COLO829 (cell line): ENCODE results near the gene UBXN2A.
A peak's percentile ranks its signal among the peaks of the same experiment; 100 is the strongest.

Experiments used
- DNase-seq: peaks from one replicate; pipeline ENCODE4 v3.0.0; 2012; ENCODE audit warnings: low spot score

UBXN2A gene

DNA sequence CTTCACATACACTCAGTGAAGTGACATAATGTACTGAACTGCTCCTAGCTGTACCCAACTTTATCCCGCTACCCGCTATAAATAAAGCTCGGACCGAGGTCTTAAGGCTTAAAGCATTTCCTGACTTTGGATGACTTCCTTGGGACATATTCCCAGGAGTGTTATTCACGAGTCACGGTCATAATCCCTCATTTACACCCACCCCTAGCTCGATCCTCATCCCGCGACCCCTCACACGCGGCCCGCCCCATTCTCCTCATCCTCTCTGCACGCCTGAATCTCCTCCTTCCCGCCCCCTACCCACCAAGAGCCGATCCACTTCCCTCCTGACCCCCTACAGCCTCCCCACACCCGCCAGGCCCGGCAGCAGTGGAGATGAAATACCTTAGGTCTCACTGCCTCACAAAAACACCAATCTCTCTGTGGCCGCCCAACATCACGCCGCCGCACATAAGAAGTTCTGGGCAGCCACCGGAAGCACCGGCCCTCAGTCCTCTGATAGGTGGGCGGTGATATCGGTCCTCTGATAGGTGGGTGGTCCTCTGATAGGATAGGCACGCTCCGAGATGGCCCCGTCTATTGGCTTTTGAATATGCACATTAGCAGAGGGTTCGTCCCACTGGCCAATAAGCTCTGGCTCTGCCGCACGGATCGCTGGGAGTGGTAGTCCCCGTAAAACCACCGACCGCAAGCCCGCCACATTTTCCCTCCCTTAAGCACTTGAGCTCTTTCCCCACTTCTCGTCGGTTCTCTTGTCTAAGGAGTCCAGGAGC lies 106.9 kb downstream of the UBXN2A start, which contains the start of gene WDCP:
WDCP (minus strand) TSS at position 462 of the 773 bp plus-strand sequence. CDS start 7,897 bp downstream, outside the sequence.
- peak; percentile 88 for DNase-seq

DNA sequence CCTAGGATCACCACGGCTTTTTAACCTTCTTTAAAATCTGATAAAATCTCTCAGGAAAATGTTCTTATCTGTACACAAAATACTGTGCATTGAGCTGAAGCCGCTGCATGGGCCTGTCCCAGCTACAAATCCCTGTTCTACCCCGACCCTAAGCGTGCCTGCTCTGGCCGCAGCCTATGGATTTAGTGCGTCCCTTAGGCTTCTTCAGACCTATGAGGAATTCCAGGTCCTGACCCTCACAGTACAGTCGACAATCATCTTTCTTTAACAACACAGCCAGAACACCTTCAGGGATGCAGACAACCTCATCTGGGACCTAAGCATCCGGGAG lies 107.4 kb downstream of the UBXN2A start:
- no peak for DNase-seq

DNA sequence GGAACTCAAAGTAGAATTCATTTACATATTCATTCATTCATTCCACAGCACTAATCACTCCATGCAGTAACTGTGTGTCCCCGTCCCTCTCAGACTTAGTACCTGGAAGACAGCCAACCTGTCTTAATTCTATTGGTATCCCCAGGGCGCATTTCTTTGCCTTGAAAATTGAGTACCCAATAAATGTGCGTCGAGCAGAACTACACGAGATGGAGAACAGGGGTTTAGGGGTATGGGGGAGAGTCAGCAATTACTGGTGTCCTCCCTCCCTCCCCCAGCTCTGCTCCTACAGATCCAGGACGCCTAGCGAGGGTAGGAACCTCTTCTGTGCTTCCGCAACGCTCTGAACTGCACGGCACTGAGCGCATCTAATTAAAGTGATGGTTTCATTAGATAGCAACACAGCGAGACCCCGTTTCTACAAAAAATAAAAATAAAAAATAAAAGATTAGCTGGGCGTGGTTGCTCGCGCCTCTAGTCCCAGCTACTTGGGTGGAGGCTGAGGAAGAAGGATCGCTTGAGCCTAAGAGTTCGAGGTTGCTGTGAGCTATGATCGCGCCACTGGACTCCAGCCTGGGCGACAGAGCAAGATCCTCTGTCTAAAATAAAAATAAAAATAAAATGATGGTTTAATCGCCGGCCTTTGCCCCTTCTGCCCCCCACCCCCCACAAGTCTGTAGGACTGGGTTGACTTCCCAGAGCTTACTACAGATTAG lies 108.7 kb downstream of the UBXN2A start:
- no peak for DNase-seq

DNA sequence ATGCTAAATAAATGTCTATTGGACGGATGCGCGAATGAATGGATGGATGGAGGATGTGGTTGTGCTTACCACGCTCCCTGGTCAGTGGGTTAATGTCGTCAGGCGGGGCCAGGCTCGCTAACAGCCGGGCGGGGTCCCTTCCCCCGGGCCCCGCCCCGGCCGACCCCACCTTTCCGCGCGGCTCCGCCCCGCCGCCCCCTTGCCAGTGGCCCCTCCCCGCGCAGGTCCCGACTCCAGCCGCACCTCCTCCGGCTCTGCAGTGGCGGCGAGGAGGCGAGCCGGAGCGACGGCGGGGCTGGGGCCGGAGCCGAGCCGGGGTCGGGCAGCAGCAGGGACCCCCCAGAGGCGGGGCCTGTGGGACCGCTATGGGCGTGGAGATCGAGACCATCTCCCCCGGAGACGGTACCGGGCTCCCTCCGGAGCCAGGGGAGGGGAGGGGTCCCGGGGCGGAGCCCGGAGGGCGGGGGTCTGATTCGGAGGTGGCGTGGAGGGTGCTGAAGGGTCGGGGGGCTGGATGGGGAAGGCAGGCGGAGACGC lies 109.3 kb downstream of the UBXN2A start, which contains the start of gene FKBP1B:
FKBP1B (plus strand) TSS at position 257 of the 537 bp plus-strand sequence; CDS start at position 366, 109 bp downstream.
- DNase-seq: peak; percentile 15

DNA sequence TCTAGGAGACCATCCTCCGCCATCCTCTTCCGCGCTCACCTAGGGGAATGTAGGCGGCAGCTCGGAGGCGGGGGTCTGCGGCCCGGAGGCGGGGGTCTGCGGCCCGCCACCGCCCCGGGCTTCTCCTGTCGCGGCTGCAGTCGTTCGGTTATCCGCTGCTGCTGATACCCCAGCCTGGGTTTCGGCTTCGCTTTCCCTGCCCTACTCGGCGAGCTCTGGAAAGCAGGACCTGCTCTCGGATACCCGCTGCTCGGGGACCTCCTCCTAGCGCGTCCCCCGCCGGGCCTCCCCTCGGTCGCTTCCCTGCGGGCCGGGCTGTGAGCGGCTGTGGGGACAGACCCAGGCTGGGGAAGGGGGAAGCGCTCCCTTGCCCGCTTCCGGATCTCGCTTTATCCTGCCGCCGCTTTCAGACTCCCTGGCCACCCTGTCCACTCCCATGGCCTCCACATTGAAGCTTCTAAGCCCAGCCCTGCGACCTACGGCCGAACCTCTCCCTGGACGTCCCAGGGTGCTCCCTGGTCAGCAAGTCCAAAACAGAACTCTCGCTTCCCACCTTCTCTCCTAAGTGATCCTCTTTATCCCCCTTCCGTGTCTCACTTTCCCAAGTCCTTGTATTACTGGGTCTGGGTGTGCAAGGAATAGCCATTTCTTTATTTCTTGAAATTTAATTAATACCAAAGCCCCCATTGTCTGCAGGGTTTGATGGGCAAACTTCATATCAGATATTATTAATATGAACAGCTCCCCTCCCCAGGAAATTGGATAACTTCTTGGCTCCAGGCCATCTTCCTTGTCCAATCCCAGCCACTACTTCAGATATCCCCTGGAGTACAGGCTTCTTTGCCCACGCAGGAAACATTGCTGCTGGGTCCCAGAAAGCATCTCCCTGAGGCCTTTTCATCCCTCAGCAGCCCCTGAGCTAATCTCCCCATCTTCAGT lies 110.0 kb downstream of the UBXN2A start:
- DNase-seq: no peak

DNA sequence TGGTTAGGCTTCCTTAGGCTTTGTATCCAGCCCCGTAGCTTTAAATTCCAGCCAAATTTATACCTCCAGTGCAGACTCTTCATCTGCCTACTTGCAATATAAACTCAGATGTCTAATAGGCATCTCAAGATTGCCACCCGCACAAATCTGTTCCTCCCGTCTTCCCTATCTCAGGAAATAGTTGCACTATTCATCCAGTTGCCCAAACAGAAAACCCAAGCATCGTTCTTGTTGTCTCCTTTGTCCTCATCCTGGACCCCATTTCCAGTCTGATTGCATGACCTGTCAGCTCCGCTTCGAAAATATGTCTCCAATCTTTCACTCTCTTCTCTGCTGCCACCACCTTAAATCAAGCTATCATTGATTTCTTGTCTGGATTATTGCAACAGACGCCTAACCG lies 111.6 kb downstream of the UBXN2A start:
- no peak for DNase-seq

DNA sequence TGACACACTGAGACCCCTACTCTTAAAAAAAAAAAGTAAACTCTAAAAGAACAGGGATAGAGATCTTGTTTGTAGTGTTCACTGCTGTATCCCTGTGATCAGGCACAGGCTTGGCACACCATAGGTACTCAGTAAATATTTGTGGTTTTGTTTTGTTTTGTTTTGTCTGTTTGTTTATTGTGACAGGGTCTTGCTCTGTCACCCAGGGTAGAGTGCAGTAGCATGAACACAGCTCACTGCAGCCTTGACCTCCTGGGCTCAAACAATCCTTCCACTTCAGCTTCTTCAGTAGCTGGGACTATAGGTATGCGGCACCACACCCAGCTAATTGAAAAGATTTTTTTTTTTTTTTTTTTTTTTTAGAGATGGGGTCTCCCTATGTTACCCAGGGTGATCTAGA lies 112.7 kb downstream of the UBXN2A start:
- no peak for DNase-seq
